GM23338 (cell line): ENCODE results near the gene RNF175.

ENCODE experiments used
- CTCF ChIP-seq, 2 experiments: fragments of 200-600 bp in 1 of 2; sonication (generic) in 1 of 2; conservative IDR thresholded peaks; 2 replicates each; pipeline versions ENCODE4 v1.5.1 to v1.6.1; 2016 to 2017; ENCODE audit warnings: antibody characterized with exemption in 2 of 2, low read depth in 2 of 2, mild to moderate bottlenecking in 2 of 2, moderate library complexity in 1 of 2
- EZH2 ChIP-seq: fragments of 200-600 bp; sonication (generic); IDR thresholded peaks from one replicate; pipeline ENCODE4 v1.8.0; 2017; ENCODE audit warnings: antibody characterized with exemption, mild to moderate bottlenecking, low read depth; ENCODE audit not compliant: unreplicated experiment
- ZNF462 ChIP-seq: fragments of 250-450 bp; sonication (Bioruptor Pico); IDR thresholded peaks from 2 replicates; pipeline ENCODE4 v1.5.0; 2020; ENCODE audit warnings: mild to moderate bottlenecking, moderate library complexity

GRCh38 chr4:153789741-153790499 is 30.1 kb upstream of the RNF175 start:
- TF ChIP-seq CTCF (conservative IDR thresholded peaks at IDR 0.05; ENCODE audit: low read depth in 2 of 2) (no peak), ZNF462 (CRISPR knock-in tag) (peak; percentile 61), EZH2 (no peak)
